ENCODE data around the gene SEC23A. TPM values are rescaled to one million over a fixed set of nuclear protein-coding genes. Genes with fewer than 3 reads are reported as not detected.

Gene SEC23A
- total RNA-seq, 1 experiment from 2014 or later = 108 TPM

GRCh38 chr14:38982837-38983236 lies 120.2 kb downstream of the SEC23A start:
- POLR2A ChIA-PET = no interaction called here

DNA sequence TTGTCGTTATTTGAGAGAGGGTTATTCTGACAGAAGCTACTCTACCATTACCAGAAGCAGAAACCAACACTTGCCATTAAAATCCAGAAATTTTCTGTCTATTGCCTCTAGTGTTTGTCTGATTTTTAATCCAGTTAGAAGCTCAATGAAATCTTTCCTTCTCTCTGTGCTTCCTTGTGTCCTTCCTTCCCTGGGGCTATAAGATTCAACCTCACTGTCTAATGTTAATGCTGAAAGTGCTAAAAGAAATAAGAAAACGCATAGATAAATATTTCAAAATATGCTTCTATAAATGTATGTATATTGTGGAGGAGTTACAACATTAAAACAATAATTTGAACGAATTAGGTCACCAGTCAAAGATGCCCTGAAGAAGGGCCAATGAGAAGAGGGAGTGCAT lies 120.8 kb downstream of the SEC23A start:
- no peaks in the 10 kb centered on the region for H3K4me1 ChIP-seq
- no peaks in the 10 kb centered on the region for H3K9me3 ChIP-seq
- no peaks in the 10 kb centered on the region for H3K36me3 ChIP-seq (ENCODE audit: control insufficient read depth, insufficient read depth, low read length)
- H3K4me1 Mint-ChIP-seq (ENCODE audit: low read depth, unreplicated experiment) = no peaks in the 10 kb centered on the region
- ChIA-PET CTCF (no interaction called here), POLR2A (no interaction called here)
- intact Hi-C loops (cut with micrococcal nuclease; ENCODE audit: unreplicated experiment) = no loop called here
- no peaks in the 10 kb centered on the region for H3K27me3 ChIP-seq (replicated peaks; ENCODE audit: control insufficient read depth, insufficient read depth, low read length)
- no peak overlapping the region for H3K4me3 Mint-ChIP-seq (ENCODE audit: unreplicated experiment)
- DNase-seq = no peak
- BruUV-seq (replicated peaks) = no TSS peak
- no peak overlapping the region for H3K27ac Mint-ChIP-seq (ENCODE audit: unreplicated experiment)
- no peak overlapping the region for H3K4me3 ChIP-seq (ENCODE audit: low read depth, low read length)
- no peaks in the 10 kb centered on the region for H3K36me3 Mint-ChIP-seq (ENCODE audit: insufficient read depth, unreplicated experiment)
- TF ChIP-seq, protein P1, sequence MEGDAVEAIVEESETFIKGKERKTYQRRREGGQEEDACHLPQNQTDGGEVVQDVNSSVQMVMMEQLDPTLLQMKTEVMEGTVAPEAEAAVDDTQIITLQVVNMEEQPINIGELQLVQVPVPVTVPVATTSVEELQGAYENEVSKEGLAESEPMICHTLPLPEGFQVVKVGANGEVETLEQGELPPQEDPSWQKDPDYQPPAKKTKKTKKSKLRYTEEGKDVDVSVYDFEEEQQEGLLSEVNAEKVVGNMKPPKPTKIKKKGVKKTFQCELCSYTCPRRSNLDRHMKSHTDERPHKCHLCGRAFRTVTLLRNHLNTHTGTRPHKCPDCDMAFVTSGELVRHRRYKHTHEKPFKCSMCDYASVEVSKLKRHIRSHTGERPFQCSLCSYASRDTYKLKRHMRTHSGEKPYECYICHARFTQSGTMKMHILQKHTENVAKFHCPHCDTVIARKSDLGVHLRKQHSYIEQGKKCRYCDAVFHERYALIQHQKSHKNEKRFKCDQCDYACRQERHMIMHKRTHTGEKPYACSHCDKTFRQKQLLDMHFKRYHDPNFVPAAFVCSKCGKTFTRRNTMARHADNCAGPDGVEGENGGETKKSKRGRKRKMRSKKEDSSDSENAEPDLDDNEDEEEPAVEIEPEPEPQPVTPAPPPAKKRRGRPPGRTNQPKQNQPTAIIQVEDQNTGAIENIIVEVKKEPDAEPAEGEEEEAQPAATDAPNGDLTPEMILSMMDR (IDR thresholded peaks at IDR 0.05; ENCODE audit: insufficient read depth in 1 of 2, low read depth in 1 of 2, low read length in 1 of 2, severe bottlenecking in 1 of 2, unreplicated experiment in 1 of 2) = no peak
- no peaks in the 10 kb centered on the region for H3K27me3 Mint-ChIP-seq (ENCODE audit: insufficient read depth, unreplicated experiment)
- H3K9me3 Mint-ChIP-seq (ENCODE audit: unreplicated experiment) = peaks cover 18% of the 10 kb centered on the region

More at GRCh38 chr14:38982837-38983236, 120.2 kb downstream of the SEC23A start:
- H3K9me3 Mint-ChIP-seq (ENCODE audit: unreplicated experiment) = peaks cover 15% of the 10 kb centered on the region
- Histone ChIP-seq H3K36me3 (ENCODE audit: control insufficient read depth, insufficient read depth, low read length) (no peaks in the 10 kb centered on the region), H3K9me3 (no peaks in the 10 kb centered on the region), H3K4me3 (ENCODE audit: low read depth, low read length) (no peak overlapping the region), H3K27me3 (replicated peaks; ENCODE audit: control insufficient read depth, insufficient read depth, low read length) (no peaks in the 10 kb centered on the region), H3K4me1 (no peaks in the 10 kb centered on the region)
- CTCF ChIA-PET = no interaction called here
- no TSS peak for BruUV-seq (replicated peaks)
- H3K36me3 Mint-ChIP-seq (ENCODE audit: insufficient read depth, unreplicated experiment) = no peaks in the 10 kb centered on the region
- DNase-seq = no peak
- no peak overlapping the region for H3K27ac Mint-ChIP-seq (ENCODE audit: unreplicated experiment)
- no peaks in the 10 kb centered on the region for H3K27me3 Mint-ChIP-seq (ENCODE audit: insufficient read depth, unreplicated experiment)
- no peak overlapping the region for H3K4me3 Mint-ChIP-seq (ENCODE audit: unreplicated experiment)
- H3K4me1 Mint-ChIP-seq (ENCODE audit: low read depth, unreplicated experiment) = no peaks in the 10 kb centered on the region
- intact Hi-C loops (cut with micrococcal nuclease; ENCODE audit: unreplicated experiment) = no loop called here
- TF ChIP-seq, protein P1 (IDR thresholded peaks at IDR 0.05; ENCODE audit: insufficient read depth in 1 of 2, low read depth in 1 of 2, low read length in 1 of 2, severe bottlenecking in 1 of 2, unreplicated experiment in 1 of 2) = no peak

Other genes starting within 250 kb of the SEC23A start
- 26.3 and 31.4 TPM in 2 replicates for gene GEMIN2, start 11.1 kb upstream of the SEC23A start, total RNA-seq (2022)
- 28.3 and 28.6 TPM in 2 replicates for gene TRAPPC6B, start 67.1 kb upstream of the SEC23A start, total RNA-seq (2022)
- gene PNN, start 72.0 kb upstream of the SEC23A start, total RNA-seq (2022) = 98.5 and 100 TPM in 2 replicates
- 60.4 and 71.5 TPM in 2 replicates for gene MIA2, start 130.7 kb upstream of the SEC23A start, total RNA-seq (2022)